Body of pancreas (tissue), 4 donors: ENCODE results near the gene GJC2. TPM values are rescaled to one million over a fixed set of nuclear protein-coding genes. Genes with fewer than 3 reads are reported as not detected.

Experiments
- ATAC-seq: fragments of 150-250 bp; one replicate; pipeline ENCODE4 v1.9.1; 2016
- DNase-seq, 4 donors: peaks; one replicate each; pipeline ENCODE4 v3.0.0-alpha.2; 2019
- H3K27ac ChIP-seq, 4 donors: fragments of 200-600 bp; sonication (generic); 1 replicate in 3 of 4; 2 replicates in 1 of 4; pipeline versions ENCODE4 v1.5.1 to v1.6.1; 2016 to 2019; ENCODE audit warnings: mild to moderate bottlenecking in 1 of 4, mixed read lengths in 1 of 4, moderate library complexity in 1 of 4
- H3K27me3 ChIP-seq, 2 donors: fragments of 200-600 bp; sonication (generic); one replicate each; pipeline ENCODE4 v1.6.0; 2016; ENCODE audit warnings: mild to moderate bottlenecking in 1 of 2
- H3K36me3 ChIP-seq, 2 donors: fragments of 200-600 bp; sonication (generic); replicated peaks in 1 of 2; 2 replicates each; pipeline ENCODE4 v1.5.1; 2016; ENCODE audit warnings: low read depth in 2 of 2; ENCODE audit not compliant: insufficient read depth in 1 of 2
- H3K4me1 ChIP-seq: fragments of 200-600 bp; sonication (generic); one replicate; pipeline ENCODE4 v1.6.0; 2016
- H3K4me3 ChIP-seq, 2 donors: fragments of 200-600 bp; sonication (generic); 1 replicate in 1 of 2; 2 replicates in 1 of 2; pipeline ENCODE4 v1.5.1; 2016 to 2019
- H3K9me3 ChIP-seq, 3 donors: fragments of 200-600 bp; sonication (generic); 1 replicate in 2 of 3; 2 replicates in 1 of 3; pipeline ENCODE4 v1.5.1; 2016
- POLR2A ChIP-seq, 3 donors: fragments of 450-650 bp; IDR thresholded peaks; one replicate each; pipeline ENCODE4 v1.6.1; 2016; ENCODE audit warnings: antibody characterized with exemption in 3 of 3, mild to moderate bottlenecking in 2 of 3
- WGBS, 2 donors: methylation state at CpG; one replicate each; pipeline ENCODE4 v1.1.5; 2017; 5-methylcytosine and 5-hydroxymethylcytosine counted together
- intact Hi-C: fragments of 100-400 bp; cut with DNase I; formaldehyde crosslinking; loops from one replicate; pipeline ENCODE4 v1.15.1; 2023
- total RNA-seq, 2 donors: library from RNA; depleted of rRNA; stranded (reverse); fragments of >200 nt; gene quantifications; one replicate each; pipeline ENCODE4 v1.1.0, GENCODE V29; 2016
- TF ChIP-seq, protein P1 (sequence below), 7 experiments: fragments of 450-650 bp in 4 of 7; fragments of 200-600 bp in 3 of 7; sonication (generic) in 3 of 7; IDR thresholded peaks; one replicate each; pipeline ENCODE4 v1.5.1; 2016 to 2019; ENCODE audit warnings: antibody characterized with exemption in 7 of 7

Gene GJC2
- total RNA-seq, 2 donors from 2014 or later: 0.33 to 1.6 TPM

DNA sequence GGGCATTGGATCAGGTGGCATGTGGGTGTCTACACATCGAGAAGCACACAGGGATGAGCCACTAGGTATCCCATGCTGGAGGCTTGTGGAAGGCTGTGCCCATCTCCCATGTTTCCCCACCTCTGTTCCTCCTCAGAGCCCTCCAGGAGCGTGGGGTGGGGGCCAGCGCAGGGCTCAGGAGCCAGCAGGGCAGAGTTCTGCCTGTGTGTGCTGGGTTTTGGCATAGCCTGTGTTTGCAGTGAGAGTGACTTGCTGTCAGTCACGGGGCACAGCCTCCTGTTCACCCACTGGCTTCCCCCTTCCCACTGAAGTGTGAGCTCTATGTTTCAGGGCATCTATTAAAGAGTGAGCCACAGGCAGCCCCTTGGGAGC lies 26.3 kb downstream of the GJC2 start:
- Histone ChIP-seq H3K27ac (no peak overlapping the region), H3K4me1 (no peaks in the 10 kb centered on the region), H3K27me3 (no peaks in the 10 kb centered on the region), H3K9me3 (no peaks in the 10 kb centered on the region), H3K4me3 (no peak overlapping the region), H3K36me3 (peaks cover 0 to 2% of the 10 kb centered on the region in 2 donors)
- DNase-seq (no peak), ATAC-seq (no peak)
- intact Hi-C loops: no loop called here
- 100% methylated on average over 1 to 4 of the region's 4 CpGs for WGBS, 2 donors
- no peak for TF ChIP-seq POLR2A (IDR thresholded peaks at IDR 0.05)
- TF ChIP-seq, protein P1, sequence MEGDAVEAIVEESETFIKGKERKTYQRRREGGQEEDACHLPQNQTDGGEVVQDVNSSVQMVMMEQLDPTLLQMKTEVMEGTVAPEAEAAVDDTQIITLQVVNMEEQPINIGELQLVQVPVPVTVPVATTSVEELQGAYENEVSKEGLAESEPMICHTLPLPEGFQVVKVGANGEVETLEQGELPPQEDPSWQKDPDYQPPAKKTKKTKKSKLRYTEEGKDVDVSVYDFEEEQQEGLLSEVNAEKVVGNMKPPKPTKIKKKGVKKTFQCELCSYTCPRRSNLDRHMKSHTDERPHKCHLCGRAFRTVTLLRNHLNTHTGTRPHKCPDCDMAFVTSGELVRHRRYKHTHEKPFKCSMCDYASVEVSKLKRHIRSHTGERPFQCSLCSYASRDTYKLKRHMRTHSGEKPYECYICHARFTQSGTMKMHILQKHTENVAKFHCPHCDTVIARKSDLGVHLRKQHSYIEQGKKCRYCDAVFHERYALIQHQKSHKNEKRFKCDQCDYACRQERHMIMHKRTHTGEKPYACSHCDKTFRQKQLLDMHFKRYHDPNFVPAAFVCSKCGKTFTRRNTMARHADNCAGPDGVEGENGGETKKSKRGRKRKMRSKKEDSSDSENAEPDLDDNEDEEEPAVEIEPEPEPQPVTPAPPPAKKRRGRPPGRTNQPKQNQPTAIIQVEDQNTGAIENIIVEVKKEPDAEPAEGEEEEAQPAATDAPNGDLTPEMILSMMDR (IDR thresholded peaks at IDR 0.05): no peak

DNA sequence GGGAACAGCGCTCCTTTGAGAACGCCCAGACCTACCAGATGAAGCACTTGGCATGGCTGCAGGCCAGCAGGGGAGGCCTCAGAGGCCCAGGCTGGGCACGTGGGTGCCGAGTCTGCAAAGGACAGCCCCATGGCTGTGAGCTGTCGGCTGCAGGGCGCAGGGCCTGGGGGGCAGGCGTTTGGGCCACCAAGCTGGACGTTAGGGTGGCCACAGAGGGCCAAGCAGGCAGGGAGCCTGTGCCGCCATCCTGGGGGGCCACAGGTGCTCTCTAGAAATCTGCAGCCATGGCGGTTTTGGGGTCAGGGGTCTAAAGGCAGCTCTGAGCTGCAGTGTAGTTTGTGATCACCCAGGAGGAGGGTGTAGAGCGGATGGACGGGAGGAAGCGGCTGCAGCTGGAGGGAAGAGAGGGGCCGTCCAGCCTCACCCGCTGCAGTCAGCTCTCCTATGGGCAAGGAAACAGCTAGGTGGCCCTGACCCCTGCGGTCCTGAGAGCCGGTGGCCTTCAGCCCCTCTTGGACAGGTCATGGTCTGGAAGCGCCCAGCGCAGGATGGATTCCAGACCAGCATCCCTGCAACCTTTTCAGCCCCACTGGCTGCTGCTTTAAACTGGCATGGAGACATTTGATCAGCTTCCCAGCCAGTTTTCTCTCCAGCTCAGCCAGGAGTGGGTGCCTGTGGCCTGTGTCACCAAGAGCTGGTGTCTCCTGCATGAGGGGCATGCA lies 26.9 kb downstream of the GJC2 start:
- DNase-seq (no peak), ATAC-seq (no peak)
- H3K27ac ChIP-seq: no peak overlapping the region
- H3K4me3 ChIP-seq: no peak overlapping the region
- no peak for TF ChIP-seq POLR2A (IDR thresholded peaks at IDR 0.05)
- TF ChIP-seq, protein P1 (IDR thresholded peaks at IDR 0.05): no peak
- WGBS, 2 donors: 88 to 92% methylated on average over 7 to 18 of the region's 19 CpGs
- intact Hi-C loops: no loop called here
- H3K27me3 ChIP-seq: no peaks in the 10 kb centered on the region
- no peaks in the 10 kb centered on the region for H3K9me3 ChIP-seq
- peaks cover 0 to 2% of the 10 kb centered on the region in 2 donors for H3K36me3 ChIP-seq
- H3K4me1 ChIP-seq: no peaks in the 10 kb centered on the region

DNA sequence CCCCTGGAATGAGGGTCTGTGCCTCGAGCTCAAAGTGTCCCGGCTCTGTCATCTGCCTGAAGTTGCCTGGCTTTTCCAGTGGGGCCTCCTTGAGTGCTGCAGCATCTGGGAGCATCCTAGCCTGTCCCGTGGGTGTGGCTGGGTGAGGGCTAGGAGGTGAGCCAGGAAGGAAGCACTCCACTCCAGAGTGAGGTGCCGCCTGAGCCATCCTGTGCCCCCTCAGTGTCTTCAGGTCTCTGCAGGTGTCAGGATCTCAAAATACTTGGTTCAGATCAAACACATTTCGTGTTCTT lies 27.4 kb downstream of the GJC2 start:
- Histone ChIP-seq H3K4me1 (no peaks in the 10 kb centered on the region), H3K9me3 (no peaks in the 10 kb centered on the region), H3K27me3 (no peaks in the 10 kb centered on the region), H3K36me3 (peaks cover 0 to 2% of the 10 kb centered on the region in 2 donors), H3K4me3 (no peak overlapping the region), H3K27ac (no peak overlapping the region)
- intact Hi-C loops: no loop called here
- WGBS, 2 donors: 90% methylated on average over 3 to 5 of the region's 5 CpGs
- no peak for DNase-seq
- no peak for ATAC-seq
- TF ChIP-seq, protein P1 (IDR thresholded peaks at IDR 0.05): no peak
- TF ChIP-seq POLR2A (IDR thresholded peaks at IDR 0.05): no peak

GRCh38 chr1:228177721-228178710 lies 28.3 kb downstream of the GJC2 start:
- intact Hi-C loops: no loop called here
- TF ChIP-seq POLR2A (IDR thresholded peaks at IDR 0.05): no peak
- TF ChIP-seq, protein P1 (IDR thresholded peaks at IDR 0.05): no peak
- WGBS, 2 donors: 85 to 99% methylated on average over 10 to 11 of the region's 12 CpGs
- H3K36me3 ChIP-seq: peaks cover 0 to 2% of the 10 kb centered on the region in 2 donors
- no peak for ATAC-seq
- no peaks in the 10 kb centered on the region for H3K9me3 ChIP-seq
- H3K27ac ChIP-seq: no peak overlapping the region
- H3K4me3 ChIP-seq: no peak overlapping the region
- DNase-seq: no peak
- no peaks in the 10 kb centered on the region for H3K4me1 ChIP-seq
- H3K27me3 ChIP-seq: no peaks in the 10 kb centered on the region
